Stimulated activated CD4-positive, alpha-beta T cell treated with anti-CD3 and anti-CD28 coated beads, TNF-alpha, amount 100 ng/mL, for 24 hours (primary cell): ENCODE results near the gene OR7G2.
A peak's percentile ranks its signal among the peaks of the same experiment; 100 is the strongest.

ENCODE experiments used
- DNase-seq, 3 experiments: peaks; one replicate each; pipeline ENCODE4 v3.0.0-alpha.2; 2020; ENCODE audit warnings: low read depth in 3 of 3

The OR7G2 gene

GRCh38 chr19:9107375-9107774 is at the start of gene OR7G2:
Gene OR7G2 (minus strand): TSS chr19:9107475. CDS start chr19:9103243, 4,232 bp downstream.
- DNase-seq = no peak

- DNase-seq = no peak
These were observed 49.0 kb upstream of the OR7G2 start for GRCh38 chr19:9156304-9156703.

GRCh38 chr19:9155591-9155990 is 48.3 kb upstream of the OR7G2 start:
- no peak for DNase-seq

DNA sequence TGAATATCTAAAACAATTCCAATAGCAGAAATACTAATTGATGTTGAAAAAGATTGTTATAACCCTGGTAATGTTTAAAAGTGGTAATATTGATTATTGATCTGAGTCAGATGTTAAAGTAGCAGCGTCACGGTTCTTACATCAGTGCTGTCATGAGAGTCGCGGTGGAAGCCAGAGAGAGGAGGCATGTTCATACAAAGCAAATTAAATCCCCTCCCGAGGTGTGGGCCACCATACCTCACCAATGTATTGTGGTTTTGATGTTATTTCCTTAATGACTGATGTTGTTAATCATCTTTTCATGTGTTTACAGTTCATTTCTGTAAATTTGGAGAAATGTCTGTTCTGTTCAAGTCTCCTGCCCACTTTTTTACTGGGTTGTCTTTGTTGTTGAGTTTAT is 44.1 kb upstream of the OR7G2 start:
- no peak for DNase-seq

DNA sequence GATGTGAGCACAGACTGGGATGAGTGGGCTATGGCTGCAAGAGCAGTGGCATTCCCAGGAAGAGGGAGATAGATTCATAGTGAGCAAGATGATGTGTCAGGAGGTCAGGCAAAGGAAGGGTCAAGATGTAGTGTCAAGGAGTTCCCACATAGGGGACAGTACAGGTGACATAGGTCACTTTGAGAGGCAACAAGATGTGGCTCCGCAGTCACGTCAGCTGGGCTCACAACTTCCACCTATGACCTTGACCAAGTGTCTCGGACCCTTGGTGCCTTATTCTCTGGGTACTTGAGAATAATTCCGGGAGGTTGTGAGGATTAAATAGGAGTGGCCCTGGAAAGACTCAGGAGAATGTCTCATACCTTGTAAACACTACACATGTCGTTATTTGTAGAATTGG is 43.4 kb upstream of the OR7G2 start:
- no peak for DNase-seq

DNA sequence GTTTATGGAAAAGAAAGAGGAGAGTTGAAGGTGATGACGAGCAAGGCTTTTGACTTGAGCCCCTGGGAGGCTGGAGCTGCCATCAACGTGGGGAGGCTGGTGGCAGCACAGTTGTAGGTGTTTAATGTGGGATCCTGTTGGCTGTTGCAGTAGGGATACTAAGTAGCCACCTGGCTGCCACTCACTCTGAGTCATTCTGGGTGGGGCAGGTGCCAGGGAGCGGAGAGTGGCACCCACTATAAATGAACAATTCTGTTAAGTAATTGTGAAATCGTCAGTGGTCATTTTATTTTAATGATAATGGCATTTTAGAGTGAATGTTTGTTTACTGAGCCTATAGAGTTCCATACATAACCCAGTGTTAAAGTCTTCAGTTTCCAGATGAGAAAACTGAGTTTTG is 42.7 kb upstream of the OR7G2 start:
- DNase-seq = no peak

- no peak for DNase-seq
These were observed 41.4 kb upstream of the OR7G2 start for GRCh38 chr19:9148697-9149096.

DNA sequence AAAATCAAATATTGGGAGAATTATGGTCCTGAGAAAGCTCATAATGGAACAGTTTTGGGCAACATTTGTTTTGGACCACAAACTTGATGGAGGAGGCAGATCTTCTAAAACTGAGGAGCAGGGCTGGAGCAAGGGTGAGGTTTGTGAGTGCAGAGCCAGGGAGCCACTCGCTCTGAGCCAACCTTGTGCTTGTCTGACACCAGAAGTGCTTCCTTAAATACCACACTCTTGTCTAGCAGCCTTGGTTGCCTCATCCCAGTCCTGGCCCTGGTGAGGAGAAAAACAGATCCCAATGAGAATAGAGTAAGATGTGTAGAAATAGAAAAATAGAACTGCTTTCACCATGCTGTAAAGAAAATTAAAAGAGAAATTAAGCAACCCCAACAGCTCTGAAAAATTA is 39.6 kb upstream of the OR7G2 start:
- DNase-seq = no peak

- DNase-seq = no peak
These were observed 37.6 kb upstream of the OR7G2 start for GRCh38 chr19:9144920-9145319.

DNA sequence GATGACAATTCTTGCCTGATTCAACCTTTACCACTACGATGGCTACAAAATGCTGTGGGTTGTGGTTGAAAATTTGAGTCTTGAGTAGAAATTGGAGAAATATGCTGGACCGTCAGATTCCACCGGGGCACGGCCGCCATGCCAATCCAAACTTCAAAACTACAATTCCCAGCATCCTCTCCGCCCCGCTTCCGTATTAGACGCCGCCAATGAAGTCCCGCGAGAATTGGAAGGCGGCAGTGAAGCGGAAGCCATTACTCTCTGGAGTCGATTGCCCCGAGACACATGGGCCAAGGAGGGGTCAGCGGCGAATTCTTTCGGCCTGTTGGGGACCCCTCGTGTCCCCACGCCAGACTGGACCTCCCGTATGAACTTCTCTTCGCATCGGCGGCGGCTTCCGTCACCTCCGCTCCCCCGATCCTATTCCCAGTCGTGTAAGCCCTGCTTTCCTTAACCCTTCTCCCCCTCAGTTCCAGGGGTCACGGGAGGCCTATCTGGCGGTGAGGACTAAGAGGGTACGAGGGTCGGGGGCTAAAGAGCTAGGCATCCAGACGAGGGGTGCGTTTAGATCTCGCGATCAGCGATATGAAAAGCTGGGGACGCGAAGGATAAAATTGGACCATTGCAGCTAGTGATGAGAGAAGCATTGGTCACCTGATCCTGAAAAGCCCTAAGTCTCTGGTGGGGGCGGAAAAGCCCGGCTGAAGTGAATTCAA is 33.0 kb upstream of the OR7G2 start, which contains the start of gene ZNF317:
Gene ZNF317 (plus strand): TSS at position 239 of the 716 bp plus-strand sequence. CDS start 15,620 bp downstream, outside the sequence.
- DNase-seq = peak; percentile 79 to 87 (median 87)

DNA sequence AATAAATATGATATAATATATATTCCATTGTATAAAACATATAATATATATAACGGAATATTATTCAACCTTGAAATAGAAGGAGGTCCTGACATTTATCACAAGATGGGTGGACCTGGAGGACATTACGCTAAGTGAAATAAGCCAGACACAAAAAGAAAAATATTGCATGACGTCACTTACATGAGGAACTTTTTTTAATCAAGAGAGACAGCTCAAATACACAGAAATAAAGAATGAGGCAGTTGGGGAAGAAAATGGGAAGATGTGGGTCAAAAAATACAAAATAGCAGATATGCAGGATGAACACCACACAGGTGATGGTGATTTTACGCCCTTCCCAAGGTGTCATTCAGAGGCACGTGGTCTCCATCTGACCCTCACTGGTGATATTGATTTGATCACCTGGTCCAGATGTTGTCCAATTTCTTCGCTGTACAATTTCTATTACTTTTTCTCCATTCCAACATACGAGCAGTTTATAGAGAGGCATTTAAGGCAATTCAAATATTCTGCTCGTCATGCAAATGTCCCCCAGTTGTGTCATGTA is 32.4 kb upstream of the OR7G2 start:
- no peak for DNase-seq

GRCh38 chr19:9132422-9132821 is 25.1 kb upstream of the OR7G2 start:
- DNase-seq = no peak

GRCh38 chr19:9130965-9131364 is 23.7 kb upstream of the OR7G2 start:
- no peak for DNase-seq

- DNase-seq = no peak
These were observed 20.9 kb upstream of the OR7G2 start for GRCh38 chr19:9128171-9128570.

GRCh38 chr19:9126900-9127405 is 19.7 kb upstream of the OR7G2 start, which contains the start of gene OR7G3:
Gene OR7G3 (minus strand): TSS chr19:9126950. CDS start chr19:9126950, 0 bp downstream.
- DNase-seq = no peak

GRCh38 chr19:9116547-9116946 is 9.3 kb upstream of the OR7G2 start:
- no peak for DNase-seq

DNA sequence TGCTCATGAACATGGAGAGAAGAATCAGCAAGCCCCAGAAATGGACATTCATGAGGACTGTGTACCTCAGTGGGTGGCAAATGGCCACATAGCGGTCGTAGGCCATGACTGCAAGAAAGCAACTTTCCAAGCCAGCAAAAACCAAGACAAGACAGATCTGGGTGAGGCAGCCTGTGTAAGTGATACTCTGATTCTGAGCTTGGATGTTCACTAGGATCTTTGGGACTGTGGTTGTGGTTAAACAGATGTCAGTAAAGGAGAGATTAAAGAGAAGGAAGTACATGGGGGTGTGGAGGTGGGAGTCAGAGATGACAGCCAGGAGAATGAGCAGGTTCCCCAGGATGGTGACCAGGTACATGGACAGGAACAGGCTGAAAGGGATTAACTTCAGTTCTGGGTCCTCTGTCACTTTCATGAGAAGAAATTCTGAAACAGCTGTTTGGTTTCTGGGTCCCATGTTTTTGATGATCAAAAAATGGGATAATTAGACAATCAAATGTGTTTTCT is 8.1 kb upstream of the OR7G2 start, which contains the start of gene OR7G1:
Gene OR7G1 (minus strand): TSS at position 457 of the 507 bp plus-strand sequence. CDS start 0 bp downstream, at position 457.
- no peak for DNase-seq

- no peak for DNase-seq
These were observed 2.7 kb upstream of the OR7G2 start for GRCh38 chr19:9109959-9110358.

DNA sequence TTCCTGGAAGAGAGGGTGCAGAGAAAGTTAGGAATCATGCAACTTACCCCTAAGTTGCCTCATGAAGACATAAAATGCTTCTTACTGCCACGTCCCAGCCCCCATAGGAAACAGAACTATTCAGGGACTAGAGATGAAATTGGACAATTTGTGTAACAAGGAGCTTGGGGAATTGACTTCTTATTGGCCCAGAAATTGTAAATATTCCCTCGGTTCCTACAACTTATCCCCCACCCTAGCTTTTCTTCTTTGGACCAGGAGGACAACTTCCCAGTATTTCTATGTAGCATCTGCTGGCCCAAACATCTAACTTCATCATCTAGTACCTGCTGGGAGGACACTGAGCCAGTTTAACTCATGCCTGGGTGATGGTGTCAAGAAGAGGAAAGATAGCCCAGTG is 20.5 kb downstream of the OR7G2 start, which contains the start of gene OR1M1:
Gene OR1M1 (plus strand): TSS at position 301 of the 400 bp plus-strand sequence. CDS start 6,184 bp downstream, outside the sequence.
- no peak for DNase-seq

DNA sequence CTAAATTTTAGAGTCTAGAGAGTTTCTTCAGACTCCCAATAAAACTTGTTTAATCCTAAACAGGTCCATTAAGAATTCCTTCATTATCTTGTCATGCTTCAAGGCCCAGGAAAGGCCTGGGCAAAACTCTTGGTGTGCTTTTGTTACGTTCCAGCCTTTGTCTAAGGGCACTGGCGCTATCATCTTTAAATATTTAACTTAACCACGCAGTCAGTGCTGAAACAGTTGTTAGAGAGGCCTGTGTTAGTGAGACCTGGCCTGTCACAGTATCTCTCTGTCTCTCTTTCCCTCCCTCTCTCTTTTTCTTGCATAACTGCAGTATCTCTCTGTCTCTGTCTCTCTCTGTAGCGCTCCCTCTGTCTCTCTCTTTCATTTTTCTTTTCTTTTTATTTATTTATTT is 28.6 kb downstream of the OR7G2 start:
- no peak for DNase-seq

DNA sequence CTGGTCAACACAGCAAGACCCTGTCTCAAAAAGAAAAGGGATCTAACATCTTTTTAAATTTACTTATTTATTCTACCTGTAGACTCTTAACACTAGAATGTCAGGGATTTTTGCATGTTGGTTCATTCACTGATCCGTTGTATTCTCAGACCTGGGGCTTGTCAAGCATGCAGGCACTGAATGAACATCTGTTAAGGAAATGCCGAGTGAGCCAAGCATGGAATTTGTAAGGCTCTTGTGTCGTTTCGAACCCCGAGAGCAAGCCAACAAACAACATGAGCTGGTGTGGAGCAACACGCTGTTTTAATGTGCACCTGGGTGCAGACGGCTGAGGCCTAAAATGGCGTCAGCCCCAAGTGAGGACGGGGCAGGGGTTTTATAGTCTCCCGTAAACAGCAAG is 30.4 kb downstream of the OR7G2 start:
- DNase-seq = no peak

DNA sequence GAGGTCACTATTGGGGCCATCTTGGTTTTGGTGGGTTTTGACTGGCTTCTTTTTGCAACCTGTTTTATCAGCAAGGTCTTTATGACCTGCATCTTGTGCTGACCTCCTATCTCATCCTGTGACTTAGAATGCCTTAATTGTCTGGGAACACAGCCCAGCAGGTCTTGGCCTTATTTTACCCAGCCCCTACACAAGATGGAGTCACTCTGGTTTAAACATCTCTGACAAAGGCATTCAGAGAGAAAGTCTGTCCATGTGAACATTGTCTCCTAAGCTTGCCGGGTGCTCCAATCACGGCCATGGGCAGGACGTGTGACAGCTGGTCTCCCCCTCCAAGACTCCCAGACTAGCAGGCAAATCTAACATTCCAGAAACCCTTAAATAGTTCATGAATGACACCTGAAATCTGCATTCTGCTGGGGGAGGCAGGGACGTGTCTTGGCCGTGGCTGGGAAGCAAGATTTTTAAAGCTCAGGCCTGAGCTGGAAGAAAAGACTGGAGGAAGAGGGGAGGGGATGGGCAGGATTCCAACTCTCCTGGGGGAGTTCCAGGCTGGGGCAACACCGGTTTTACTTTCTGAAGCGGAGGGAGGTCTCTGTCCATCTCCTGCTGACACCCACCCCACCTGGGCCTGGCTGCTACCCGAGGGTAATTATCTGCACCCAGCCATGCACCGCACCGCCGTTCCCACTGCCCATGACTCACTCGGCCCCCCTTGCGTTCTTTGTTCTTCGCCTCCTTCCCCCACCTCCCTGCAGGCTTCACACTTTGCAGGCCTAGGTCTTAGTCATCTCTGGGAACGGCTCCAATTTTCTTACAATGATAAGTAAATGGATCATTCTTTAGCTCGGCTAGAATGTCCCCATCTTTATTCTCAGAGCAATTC is 32.0 kb downstream of the OR7G2 start:
- no peak for DNase-seq
